GM18505 (cell line): ENCODE results near the gene DNAJB6.
A peak's percentile ranks its signal among the peaks of the same experiment; 100 is the strongest.

Experiments used
- ATAC-seq: cut with Tn5 transposase; IDR thresholded peaks from one replicate; pipeline ENCODE4 v1.9.1; 2021; ENCODE audit not compliant: unreplicated experiment
- POLR2A ChIP-seq: IDR thresholded peaks from 4 replicates; pipeline ENCODE4 v1.6.1; 2011; ENCODE audit warnings: borderline replicate concordance; ENCODE audit not compliant: insufficient read depth, insufficient read length; ENCODE audit errors: extremely low read depth

The DNAJB6 gene

DNA sequence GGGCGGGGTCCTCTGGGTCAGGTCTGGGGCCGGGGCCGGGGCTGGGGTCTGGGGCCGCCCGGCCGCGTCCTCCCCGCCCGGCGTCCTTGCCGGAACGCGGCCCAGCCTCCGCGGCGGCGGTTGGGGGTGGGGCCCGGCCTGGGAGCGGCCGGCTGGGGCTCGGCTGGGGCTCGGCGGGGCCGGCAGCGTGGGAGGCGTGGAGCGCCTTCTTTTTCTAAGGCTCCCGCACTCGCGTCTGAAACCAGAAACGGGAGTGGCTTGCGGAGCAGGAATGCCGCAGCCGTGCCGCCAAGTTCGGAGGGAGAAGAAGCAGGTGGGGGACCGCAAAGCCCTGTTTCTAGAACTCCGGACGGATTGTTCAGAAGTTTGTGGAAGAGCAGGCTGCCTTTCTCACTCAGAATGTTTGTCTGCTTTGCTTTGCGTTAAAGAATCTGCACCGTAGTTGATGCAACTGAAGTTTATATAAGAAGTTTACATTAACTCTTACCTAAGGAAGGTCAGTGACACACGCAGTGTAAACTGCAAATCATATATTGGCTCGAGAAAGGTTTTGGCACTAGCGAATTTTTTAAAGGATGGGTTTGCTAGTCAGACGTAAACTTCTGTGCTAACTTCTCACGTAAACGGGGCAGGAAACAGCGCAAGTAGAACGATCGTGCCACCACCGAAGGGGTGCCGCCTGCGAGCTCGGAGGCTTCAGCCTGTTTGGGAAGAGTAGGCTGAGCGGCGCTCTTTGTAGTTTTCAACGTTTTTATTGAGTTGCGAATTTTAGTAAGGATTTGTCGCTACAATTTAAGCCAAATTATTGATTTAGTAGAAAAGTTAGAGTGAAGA is 729 bp downstream of the DNAJB6 start:
- TF ChIP-seq POLR2A: no peak

DNA sequence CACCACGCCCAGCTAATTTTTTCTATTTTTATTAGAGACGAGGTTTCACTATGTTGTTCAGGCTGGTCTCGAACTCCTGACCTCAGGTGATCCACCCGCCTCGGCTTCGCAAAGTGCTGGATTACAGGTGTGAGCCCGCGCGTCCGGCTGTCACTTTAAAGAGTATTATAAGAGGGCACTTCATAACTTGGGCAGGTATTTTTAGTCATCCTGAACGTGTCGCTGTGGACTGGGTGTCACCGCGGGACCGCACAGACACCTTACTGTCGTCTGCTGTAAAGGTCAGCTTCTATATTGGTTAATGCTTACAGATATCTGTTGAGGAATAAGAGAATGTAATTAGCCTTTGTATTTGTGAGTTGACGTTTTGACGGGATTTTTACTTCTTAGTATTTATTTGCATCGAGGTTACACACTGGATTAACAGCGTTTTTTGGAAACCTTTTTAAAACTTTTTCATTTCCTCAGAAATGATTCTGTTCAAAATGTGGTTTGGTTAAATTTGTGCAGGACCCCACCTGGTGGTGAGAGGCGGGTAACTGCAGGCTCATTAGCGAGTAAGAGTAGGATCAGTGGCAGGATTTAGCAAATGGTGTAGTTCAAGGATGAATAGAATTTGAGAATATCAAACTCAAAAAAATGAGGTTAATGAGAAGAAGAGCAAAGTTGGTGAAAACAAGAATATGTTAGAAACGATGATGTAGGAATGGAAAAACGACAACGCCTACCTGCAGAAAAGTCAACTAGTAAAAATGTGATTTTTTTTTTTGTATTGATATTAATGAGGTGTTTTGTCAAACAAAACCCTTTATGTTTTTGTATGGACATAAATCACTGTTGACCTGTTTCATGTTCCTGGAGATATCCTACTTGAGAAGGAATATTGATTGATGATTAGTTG is 3.2 kb downstream of the DNAJB6 start:
- no peak for TF ChIP-seq POLR2A
- no peak for ATAC-seq

More for the DNA sequence above, 729 bp downstream of the DNAJB6 start:
- peak; percentile 54 for ATAC-seq

DNA sequence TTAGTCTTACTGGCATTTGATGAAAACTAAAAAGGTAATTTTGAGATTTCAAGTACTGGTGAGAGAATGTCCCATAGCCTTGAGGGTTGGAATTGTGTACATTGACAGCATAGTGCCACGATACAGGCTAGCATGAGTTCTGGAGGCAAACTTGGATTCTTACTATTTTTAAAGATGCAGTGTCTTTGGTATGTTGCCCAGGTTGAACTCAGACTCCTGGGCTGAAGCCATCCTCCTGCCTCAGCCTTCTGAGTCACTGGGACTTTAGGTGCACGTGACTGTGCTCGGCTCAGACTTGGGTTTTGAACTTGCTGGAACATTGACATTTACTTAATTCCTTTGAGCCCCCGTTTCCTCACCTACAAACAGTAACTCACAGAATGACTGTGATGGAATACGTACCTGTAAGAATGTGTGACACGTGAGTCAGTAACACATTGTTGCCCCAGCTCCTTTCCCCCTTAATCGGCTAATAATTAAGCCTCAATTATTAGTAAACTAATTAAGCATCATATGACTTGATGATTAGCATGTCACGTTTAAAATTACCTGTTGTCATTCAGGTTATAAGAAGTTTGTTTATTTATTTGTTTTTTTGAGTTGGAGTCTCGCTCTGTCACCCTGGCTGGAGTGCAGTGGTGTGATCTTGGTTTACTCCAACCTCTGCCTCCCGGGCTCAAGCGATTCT is 10.6 kb downstream of the DNAJB6 start:
- no peak for TF ChIP-seq POLR2A
- ATAC-seq: no peak

DNA sequence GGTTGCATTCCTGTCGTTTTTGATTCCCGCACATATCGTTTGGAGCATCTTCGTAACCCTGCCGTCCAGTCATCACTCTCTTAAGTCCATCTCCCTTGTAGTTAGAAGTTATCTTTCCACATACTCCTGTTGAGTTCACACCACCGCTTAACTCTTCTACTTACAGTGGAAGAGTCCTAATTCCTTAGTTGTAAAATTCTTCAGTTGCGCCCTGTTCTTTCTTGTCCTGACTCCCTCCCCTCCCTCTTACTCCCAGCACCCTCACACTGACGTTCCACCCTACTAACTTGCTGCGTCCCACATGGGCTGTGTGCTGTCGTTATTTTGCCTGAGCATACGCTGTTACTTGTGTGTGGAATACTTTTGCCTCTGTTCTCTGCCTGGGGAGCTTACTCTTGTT is 11.7 kb downstream of the DNAJB6 start:
- TF ChIP-seq POLR2A: no peak
- no peak for ATAC-seq

DNA sequence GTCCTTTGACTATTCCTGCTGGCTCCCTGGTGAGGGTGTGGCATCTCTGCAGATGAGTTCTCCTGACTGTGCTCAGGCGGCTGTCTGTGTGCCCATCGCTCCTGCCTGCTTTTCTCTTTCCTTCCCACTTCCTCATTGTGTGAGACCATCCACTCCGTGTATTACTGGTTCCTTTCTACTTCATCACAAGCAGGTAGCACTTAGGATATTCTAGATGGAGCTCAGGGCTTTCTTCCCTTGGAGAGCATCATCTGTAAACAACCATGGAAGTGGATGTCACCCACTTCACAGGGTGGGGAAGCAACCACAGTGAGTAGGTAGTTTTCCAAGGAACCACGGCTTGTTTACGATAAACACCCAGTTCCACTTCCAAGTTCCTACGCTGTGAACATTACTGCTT is 15.7 kb downstream of the DNAJB6 start:
- TF ChIP-seq POLR2A: no peak
- ATAC-seq: no peak

DNA sequence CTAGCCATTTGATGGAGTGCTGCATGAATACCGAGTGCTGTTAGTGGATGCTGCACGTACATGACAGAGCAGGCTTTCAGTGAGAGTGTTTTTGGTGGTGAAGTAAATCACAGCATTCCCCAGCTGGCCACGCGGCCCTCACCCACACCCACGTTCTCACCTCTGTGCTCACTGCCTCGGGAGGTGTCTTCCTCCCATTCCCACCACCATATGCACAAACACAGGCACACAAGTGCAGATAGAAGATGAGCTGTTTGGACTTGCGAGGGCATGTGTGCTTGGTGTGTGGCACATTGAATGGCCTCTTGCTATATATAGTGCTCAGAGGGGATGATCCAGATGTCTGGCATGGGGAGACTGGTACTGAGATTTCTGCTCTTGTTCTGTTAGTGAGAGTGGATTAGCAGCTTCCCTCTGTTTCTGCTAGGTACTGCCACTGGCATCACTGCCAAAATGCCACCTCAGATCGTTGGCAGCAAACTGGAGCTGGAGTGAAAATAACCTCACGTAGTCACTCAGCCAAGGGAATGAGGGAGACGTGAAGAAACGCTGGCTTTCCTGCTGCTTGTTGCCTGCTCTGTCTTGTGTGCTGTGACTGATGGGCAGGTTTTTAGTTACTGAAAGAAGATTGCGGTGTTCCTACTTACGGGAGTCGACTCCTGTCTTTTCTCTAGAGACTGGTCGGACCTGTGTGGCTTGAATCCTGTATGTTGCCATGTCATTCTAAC is 19.1 kb downstream of the DNAJB6 start:
- TF ChIP-seq POLR2A: no peak
- no peak for ATAC-seq

- no peak for TF ChIP-seq POLR2A
- peak; percentile 72 for ATAC-seq
Observed at GRCh38 chr7:157357129-157358040, 20.6 kb downstream of the DNAJB6 start.

- TF ChIP-seq POLR2A: no peak
- no peak for ATAC-seq
Observed at GRCh38 chr7:157358041-157358752, 21.4 kb downstream of the DNAJB6 start.

- TF ChIP-seq POLR2A: no peak
Observed at GRCh38 chr7:157358753-157359096, 21.9 kb downstream of the DNAJB6 start.

GRCh38 chr7:157359581-157359980 is 22.8 kb downstream of the DNAJB6 start:
- ATAC-seq: no peak
- no peak for TF ChIP-seq POLR2A

More at GRCh38 chr7:157358753-157359096, 21.9 kb downstream of the DNAJB6 start:
- no peak for ATAC-seq

GRCh38 chr7:157360483-157361025 is 23.8 kb downstream of the DNAJB6 start:
- ATAC-seq: no peak
- TF ChIP-seq POLR2A: no peak

- no peak for TF ChIP-seq POLR2A
- ATAC-seq: no peak
Observed at GRCh38 chr7:157361537-157361936, 24.7 kb downstream of the DNAJB6 start.

DNA sequence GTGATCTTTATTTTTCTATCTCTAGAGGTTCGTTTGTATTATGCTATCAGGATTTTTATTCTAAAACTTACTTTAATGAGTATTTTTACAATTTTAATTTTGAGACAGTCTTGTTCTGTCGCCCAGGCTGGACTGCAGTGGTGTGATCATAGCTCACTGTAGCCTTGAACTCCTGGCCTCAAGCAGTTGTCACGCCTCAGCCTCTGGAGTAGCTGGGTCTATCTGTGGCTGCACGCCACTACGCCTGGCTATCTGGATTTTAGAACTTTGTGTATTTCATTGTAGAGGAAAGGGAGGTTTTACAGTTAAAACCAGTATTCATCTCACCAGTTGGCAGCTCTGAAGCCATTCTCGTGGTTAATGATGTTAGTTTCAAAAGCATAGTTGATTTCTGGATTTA is 25.9 kb downstream of the DNAJB6 start:
- no peak for ATAC-seq

More for the DNA sequence above, 25.9 kb downstream of the DNAJB6 start:
- TF ChIP-seq POLR2A: no peak
